Neural cell (in vitro differentiated cells): ENCODE results near the gene CLPX. TPM values are rescaled to one million over a fixed set of nuclear protein-coding genes. Genes with fewer than 3 reads are reported as not detected.

Source experiments
- H2AFZ ChIP-seq: fragments of 200-600, 300-800 bp; sonication (generic), shearing (Covaris generic); 2 replicates; pipeline ENCODE4 v1.6.0; 2014; ENCODE audit warnings: low read depth, mild to moderate bottlenecking, antibody characterized with exemption, low read length, moderate library complexity
- H3F3A ChIP-seq: fragments of 200-600 bp; shearing (Covaris generic); 2 replicates; pipeline ENCODE4 v1.6.1; 2016; ENCODE audit warnings: mild to moderate bottlenecking, moderate library complexity, mixed read lengths, antibody characterized with exemption, low read length; ENCODE audit not compliant: insufficient read depth, poor library complexity, severe bottlenecking
- H3K27ac ChIP-seq: fragments of 200-600, 300-800 bp; sonication (generic), shearing (Covaris generic); 2 replicates; pipeline ENCODE4 v1.5.1; 2014; ENCODE audit warnings: mild to moderate bottlenecking, low read length, moderate library complexity
- H3K27me3 ChIP-seq: fragments of 300-800, 200-600 bp; sonication (generic), shearing (Covaris generic); 2 replicates; pipeline ENCODE4 v1.6.0; 2014; ENCODE audit warnings: mild to moderate bottlenecking, low read depth, low read length, moderate library complexity; ENCODE audit not compliant: insufficient read depth
- H3K36me3 ChIP-seq: fragments of 300-800, 200-600 bp; sonication (generic), shearing (Covaris generic); 2 replicates; pipeline ENCODE4 v1.5.1; 2014; ENCODE audit warnings: mild to moderate bottlenecking, antibody characterized with exemption, low read length, moderate library complexity; ENCODE audit not compliant: insufficient read depth
- H3K4me2 ChIP-seq: fragments of 300-800, 200-600 bp; sonication (generic), shearing (Covaris generic); 2 replicates; pipeline ENCODE4 v1.6.0; 2014; ENCODE audit warnings: mild to moderate bottlenecking, low read length
- H3K4me3 ChIP-seq: fragments of 300-800, 200-600 bp; sonication (generic), shearing (Covaris generic); 2 replicates; pipeline ENCODE4 v1.5.1; 2014; ENCODE audit warnings: mild to moderate bottlenecking, low read length, moderate library complexity
- H3K79me2 ChIP-seq: fragments of 200-600 bp; shearing (Covaris generic); replicated peaks from 2 replicates; pipeline ENCODE4 v1.6.0; 2014; ENCODE audit warnings: mild to moderate bottlenecking, low read length, moderate library complexity; ENCODE audit not compliant: insufficient read depth
- H3K9ac ChIP-seq: fragments of 300-800, 200-600 bp; sonication (generic), shearing (Covaris generic); 2 replicates; pipeline ENCODE4 v1.6.1; 2016; ENCODE audit warnings: mild to moderate bottlenecking, low read length, mixed read lengths
- H3K9me2 ChIP-seq: fragments of 200-600 bp; shearing (Covaris generic); 2 replicates; pipeline ENCODE4 v1.6.1; 2016; ENCODE audit warnings: mild to moderate bottlenecking, low read length, mixed read lengths; ENCODE audit not compliant: insufficient read depth
- H3K9me3 ChIP-seq: fragments of 200-600, 300-800 bp; sonication (generic), shearing (Covaris generic); 2 replicates; pipeline ENCODE4 v1.6.1; 2016; ENCODE audit warnings: mild to moderate bottlenecking, mixed run types, low read length, moderate library complexity, mixed read lengths
- H4K20me1 ChIP-seq: fragments of 200-600 bp; shearing (Covaris generic); 2 replicates; pipeline ENCODE4 v1.6.1; 2016; ENCODE audit warnings: mild to moderate bottlenecking, mixed run types; ENCODE audit not compliant: insufficient read depth
- EP300 ChIP-seq: fragments of 450-650 bp; conservative IDR thresholded peaks from 2 replicates; pipeline ENCODE4 v1.6.1; 2014; ENCODE audit warnings: antibody characterized with exemption, mild to moderate bottlenecking, moderate library complexity; ENCODE audit not compliant: poor library complexity, severe bottlenecking
- EZH2 ChIP-seq: fragments of 200-600, 300-800 bp; shearing (Covaris generic), sonication (generic); IDR thresholded peaks from 2 replicates; pipeline ENCODE4 v1.6.1; 2014; ENCODE audit warnings: antibody characterized with exemption, low read length, borderline replicate concordance, mild to moderate bottlenecking; ENCODE audit not compliant: insufficient read depth, poor library complexity, severe bottlenecking
- MXI1 ChIP-seq: fragments of 450-650 bp; conservative IDR thresholded peaks from 2 replicates; pipeline ENCODE4 v1.6.1; 2014; ENCODE audit warnings: antibody characterized with exemption, mild to moderate bottlenecking; ENCODE audit not compliant: poor library complexity, severe bottlenecking
- POLR2AphosphoS5 ChIP-seq: IDR thresholded peaks from 2 replicates; pipeline ENCODE4 v1.6.1; 2012
- RAD21 ChIP-seq: fragments of 450-650 bp; conservative IDR thresholded peaks from 2 replicates; pipeline ENCODE4 v1.6.1; 2014; ENCODE audit warnings: antibody characterized with exemption, mild to moderate bottlenecking, moderate library complexity
- SMC3 ChIP-seq: fragments of 450-650 bp; conservative IDR thresholded peaks from 2 replicates; pipeline ENCODE4 v1.6.1; 2014; ENCODE audit warnings: antibody characterized with exemption, mild to moderate bottlenecking, moderate library complexity; ENCODE audit not compliant: poor library complexity
- TAF1 ChIP-seq: IDR thresholded peaks from 2 replicates; pipeline ENCODE4 v1.6.1; 2012; ENCODE audit warnings: low read depth
- polyA plus RNA-seq: library from polyadenylated mRNA; depleted of rRNA; stranded (reverse); fragments of >200 nt; gene quantifications from 2 replicates; pipeline ENCODE4 v1.2.3, GENCODE V29; 2014
- TF ChIP-seq, protein P1 (sequence below): IDR thresholded peaks from 2 replicates; pipeline ENCODE4 v1.6.1; 2012; ENCODE audit warnings: borderline replicate concordance
- TF ChIP-seq, protein P2 (sequence below): fragments of 450-650 bp; IDR thresholded peaks from 2 replicates; pipeline ENCODE4 v1.5.1; 2014; ENCODE audit warnings: antibody characterized with exemption, mild to moderate bottlenecking, moderate library complexity; ENCODE audit not compliant: poor library complexity, severe bottlenecking

Gene CLPX
- polyA plus RNA-seq, 1 donor from 2014 or later: 44.9 TPM

DNA sequence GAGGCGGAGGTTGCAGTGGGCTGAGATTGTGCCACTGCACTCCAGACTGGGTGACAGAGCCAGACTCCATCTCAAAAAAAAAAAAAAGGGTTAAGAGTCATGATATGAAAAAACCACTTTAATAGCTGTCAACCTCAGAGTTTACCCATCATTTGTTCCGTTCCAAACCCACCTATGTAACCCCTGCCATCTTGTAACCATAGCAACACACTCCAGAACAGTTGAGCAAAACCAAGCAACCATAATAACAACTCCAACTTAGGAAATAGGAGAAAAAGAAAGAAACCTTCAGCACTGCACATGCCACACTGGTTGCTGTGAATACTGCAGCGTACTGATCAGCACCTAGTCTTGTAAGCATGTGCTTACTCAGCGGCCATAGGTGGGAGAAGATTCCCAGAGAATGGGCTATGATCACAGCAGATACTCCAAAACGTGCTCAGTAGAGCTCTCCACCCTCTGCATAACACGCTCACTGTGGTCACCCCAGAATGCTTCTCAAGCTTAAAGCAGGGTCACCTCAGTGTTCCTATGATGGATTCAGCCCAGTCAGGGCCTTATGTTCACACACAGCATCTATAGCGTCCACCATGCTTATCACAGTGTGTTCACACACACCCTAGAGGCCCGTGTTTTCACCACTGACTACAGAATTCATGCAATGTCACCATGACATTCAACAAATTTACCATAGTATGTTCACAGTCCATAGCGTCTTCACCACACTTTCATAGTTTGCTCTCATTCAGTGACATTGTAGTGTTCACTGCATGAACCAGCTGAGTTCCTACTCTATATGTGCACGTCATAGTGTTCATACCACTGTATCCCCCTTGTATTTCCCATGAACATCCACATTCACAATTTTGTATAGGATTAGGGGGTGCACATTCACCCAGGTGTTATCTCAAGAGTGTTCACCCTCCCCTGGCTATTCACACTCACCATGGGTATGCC is 32.7 kb upstream of the CLPX start (continued):
- TF ChIP-seq, protein P1, sequence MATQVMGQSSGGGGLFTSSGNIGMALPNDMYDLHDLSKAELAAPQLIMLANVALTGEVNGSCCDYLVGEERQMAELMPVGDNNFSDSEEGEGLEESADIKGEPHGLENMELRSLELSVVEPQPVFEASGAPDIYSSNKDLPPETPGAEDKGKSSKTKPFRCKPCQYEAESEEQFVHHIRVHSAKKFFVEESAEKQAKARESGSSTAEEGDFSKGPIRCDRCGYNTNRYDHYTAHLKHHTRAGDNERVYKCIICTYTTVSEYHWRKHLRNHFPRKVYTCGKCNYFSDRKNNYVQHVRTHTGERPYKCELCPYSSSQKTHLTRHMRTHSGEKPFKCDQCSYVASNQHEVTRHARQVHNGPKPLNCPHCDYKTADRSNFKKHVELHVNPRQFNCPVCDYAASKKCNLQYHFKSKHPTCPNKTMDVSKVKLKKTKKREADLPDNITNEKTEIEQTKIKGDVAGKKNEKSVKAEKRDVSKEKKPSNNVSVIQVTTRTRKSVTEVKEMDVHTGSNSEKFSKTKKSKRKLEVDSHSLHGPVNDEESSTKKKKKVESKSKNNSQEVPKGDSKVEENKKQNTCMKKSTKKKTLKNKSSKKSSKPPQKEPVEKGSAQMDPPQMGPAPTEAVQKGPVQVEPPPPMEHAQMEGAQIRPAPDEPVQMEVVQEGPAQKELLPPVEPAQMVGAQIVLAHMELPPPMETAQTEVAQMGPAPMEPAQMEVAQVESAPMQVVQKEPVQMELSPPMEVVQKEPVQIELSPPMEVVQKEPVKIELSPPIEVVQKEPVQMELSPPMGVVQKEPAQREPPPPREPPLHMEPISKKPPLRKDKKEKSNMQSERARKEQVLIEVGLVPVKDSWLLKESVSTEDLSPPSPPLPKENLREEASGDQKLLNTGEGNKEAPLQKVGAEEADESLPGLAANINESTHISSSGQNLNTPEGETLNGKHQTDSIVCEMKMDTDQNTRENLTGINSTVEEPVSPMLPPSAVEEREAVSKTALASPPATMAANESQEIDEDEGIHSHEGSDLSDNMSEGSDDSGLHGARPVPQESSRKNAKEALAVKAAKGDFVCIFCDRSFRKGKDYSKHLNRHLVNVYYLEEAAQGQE: no peak

DNA sequence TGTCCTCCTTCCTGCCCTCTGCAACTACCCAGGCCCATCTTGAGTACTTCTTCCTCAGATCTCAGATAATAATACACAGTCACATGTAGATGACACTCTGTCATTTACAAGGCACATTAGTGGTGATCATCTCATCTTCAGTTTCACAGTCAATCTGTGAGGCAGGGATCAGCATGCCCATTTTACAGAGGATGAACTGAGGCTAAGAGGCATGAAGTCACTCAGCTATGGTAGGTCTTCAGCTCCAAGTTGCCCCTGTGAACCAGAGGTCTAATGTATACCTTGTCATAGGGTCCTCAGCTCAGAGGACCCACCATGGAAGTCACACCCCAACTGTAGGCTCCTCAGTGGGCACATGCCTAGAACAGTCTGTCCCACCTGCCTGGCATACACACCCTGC is 30.4 kb upstream of the CLPX start:
- Histone ChIP-seq H2AFZ (no peak overlapping the region), H3F3A (no peaks in the 10 kb centered on the region), H4K20me1 (no peaks in the 10 kb centered on the region), H3K9ac (no peak overlapping the region), H3K9me3 (no peaks in the 10 kb centered on the region), H3K79me2 (no peaks in the 10 kb centered on the region), H3K27ac (no peak overlapping the region), H3K4me3 (no peak overlapping the region), H3K27me3 (no peaks in the 10 kb centered on the region), H3K4me2 (no peak overlapping the region), H3K9me2 (no peaks in the 10 kb centered on the region), H3K36me3 (no peaks in the 10 kb centered on the region)
- TF ChIP-seq, protein P1: no peak
- TF ChIP-seq, protein P2, sequence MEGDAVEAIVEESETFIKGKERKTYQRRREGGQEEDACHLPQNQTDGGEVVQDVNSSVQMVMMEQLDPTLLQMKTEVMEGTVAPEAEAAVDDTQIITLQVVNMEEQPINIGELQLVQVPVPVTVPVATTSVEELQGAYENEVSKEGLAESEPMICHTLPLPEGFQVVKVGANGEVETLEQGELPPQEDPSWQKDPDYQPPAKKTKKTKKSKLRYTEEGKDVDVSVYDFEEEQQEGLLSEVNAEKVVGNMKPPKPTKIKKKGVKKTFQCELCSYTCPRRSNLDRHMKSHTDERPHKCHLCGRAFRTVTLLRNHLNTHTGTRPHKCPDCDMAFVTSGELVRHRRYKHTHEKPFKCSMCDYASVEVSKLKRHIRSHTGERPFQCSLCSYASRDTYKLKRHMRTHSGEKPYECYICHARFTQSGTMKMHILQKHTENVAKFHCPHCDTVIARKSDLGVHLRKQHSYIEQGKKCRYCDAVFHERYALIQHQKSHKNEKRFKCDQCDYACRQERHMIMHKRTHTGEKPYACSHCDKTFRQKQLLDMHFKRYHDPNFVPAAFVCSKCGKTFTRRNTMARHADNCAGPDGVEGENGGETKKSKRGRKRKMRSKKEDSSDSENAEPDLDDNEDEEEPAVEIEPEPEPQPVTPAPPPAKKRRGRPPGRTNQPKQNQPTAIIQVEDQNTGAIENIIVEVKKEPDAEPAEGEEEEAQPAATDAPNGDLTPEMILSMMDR: no peak
- TF ChIP-seq RAD21 (no peak), EP300 (no peak), POLR2AphosphoS5 (no peak), MXI1 (no peak), TAF1 (no peak), EZH2 (no peak), SMC3 (no peak)
